Stimulated activated CD8-positive, alpha-beta memory T cell treated with anti-CD3 and anti-CD28 coated beads, Interleukin-7, amount 100 ng/mL, for 1 hour (primary cell): ENCODE results near the gene ACTL7A.
"Not testable (repeated sequence)": the region's sequence is repeated elsewhere in the genome, so short reads cannot be mapped to it uniquely, and the experiment has no call there.

Experiments used
- DNase-seq, 2 donors: peaks; one replicate each; pipeline ENCODE4 v3.0.0-alpha.2; 2020; ENCODE audit warnings: low read depth in 2 of 2

ACTL7A gene

GRCh38 chr9:108880738-108881316, 18.8 kb downstream of the ACTL7A start:
- no peak for DNase-seq

- DNase-seq = no peak
Observed at GRCh38 chr9:108882052-108882888, 20.2 kb downstream of the ACTL7A start.

- DNase-seq = no peak
Observed at GRCh38 chr9:108883085-108883484, 21.0 kb downstream of the ACTL7A start.

DNA sequence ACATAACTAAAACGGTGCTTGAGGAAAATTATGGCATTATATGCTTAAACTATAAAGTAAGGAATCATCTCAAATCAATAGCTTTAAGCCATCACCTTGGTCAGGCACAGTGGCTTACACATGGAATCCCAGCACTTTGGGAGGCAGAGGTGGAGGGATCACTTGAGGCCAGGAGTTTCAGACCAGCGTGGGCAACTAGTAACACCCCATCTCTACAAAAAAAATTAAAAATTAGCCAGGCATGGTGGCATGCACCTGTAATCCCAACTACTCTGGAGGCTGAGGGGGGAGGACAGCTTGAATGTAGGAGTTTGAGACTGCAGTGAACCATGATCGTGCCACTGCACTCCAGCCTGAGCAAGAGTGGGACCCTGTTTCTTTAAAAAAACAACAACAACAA, 22.6 kb downstream of the ACTL7A start:
- no peak for DNase-seq

DNA sequence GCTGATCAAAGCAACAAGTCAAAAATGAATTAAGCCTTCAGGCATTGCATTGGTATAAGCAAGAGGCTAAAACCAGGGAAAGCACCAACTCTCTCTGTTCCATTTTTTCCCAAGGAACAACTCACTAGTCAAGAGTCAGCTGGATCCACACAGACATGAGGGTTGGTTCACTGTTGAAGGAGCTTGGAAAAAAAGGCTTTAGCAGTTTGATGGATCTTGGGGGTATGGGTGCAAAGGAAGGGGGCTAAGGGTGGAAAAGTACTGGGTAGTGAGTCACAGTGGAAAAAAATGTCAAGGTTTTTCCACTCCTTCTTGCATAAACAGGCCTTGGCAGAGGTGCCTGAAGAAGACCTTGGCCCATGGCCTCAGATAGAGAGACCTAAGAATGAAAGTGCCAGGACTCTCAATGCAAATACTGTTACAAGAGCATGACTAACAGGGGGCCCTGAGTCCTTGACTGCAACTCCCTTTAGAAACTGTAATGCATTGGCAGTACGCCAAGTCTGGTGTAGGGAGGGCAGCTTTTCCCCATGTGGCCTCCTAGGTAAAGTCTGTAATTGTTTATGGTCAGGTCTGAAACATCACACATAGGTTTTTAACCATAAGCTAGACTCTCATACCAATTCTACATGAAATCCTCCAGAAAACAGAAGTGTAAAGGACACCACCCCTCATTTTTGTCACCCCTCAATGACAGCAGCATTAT, 23.7 kb downstream of the ACTL7A start:
- no peak for DNase-seq

GRCh38 chr9:108886594-108887271, 24.7 kb downstream of the ACTL7A start:
- DNase-seq = not testable (repeated sequence)

DNA sequence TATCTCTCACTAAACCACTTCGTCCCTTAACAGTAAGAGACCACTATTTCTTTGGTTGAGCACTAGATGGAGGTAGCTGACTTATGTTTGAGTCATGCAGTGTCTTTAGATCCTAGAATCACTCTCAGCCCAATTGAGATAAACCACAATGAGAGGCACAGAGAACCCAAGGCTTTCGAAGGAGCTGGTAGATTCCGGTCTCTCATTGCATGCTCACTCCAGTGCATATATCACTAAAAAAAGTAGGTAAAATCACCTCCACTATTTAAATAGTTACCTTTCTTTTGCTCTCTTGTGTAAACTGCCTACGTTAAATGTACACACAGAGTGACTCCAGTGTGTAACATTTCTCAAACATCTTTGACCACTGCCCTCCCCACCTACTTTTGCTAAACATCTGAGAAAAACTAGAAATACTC, 27.6 kb downstream of the ACTL7A start:
- DNase-seq = no peak

- DNase-seq = no peak
Observed at GRCh38 chr9:108894225-108894997, 32.3 kb downstream of the ACTL7A start.

DNA sequence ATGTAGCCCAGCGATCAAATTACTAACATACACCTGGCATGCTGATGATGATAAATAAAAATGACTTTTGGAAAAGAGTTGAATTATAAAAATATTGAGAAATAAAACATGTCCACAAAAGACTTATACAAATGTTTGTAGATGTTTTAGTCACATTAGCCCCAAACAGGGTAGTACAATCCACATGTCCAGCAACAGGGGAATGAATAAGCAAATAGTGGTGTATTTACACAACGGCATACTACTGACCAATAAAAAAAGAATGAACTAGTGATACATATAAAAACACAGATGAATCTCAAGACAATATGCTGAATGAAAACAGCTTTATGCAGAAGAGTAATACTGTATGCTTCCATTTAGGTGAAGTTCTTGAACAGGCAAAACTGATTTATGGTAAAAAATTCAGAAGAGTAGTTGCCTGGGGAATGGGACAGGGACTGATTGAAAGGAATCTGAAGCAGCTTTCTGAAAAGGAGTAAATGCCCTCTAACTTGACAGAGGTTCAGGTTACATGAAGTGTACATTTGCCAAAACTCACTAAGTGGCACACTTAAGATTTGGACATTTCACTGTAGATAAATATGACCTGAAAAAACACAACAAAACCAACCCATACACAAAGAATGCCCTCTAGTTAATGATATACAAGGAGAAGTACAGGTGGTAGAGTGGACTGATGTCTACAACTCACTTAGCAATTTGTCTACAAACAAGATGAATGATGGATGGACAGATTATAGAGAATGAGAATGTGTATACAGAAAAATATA, 35.4 kb downstream of the ACTL7A start:
- DNase-seq = no peak

DNA sequence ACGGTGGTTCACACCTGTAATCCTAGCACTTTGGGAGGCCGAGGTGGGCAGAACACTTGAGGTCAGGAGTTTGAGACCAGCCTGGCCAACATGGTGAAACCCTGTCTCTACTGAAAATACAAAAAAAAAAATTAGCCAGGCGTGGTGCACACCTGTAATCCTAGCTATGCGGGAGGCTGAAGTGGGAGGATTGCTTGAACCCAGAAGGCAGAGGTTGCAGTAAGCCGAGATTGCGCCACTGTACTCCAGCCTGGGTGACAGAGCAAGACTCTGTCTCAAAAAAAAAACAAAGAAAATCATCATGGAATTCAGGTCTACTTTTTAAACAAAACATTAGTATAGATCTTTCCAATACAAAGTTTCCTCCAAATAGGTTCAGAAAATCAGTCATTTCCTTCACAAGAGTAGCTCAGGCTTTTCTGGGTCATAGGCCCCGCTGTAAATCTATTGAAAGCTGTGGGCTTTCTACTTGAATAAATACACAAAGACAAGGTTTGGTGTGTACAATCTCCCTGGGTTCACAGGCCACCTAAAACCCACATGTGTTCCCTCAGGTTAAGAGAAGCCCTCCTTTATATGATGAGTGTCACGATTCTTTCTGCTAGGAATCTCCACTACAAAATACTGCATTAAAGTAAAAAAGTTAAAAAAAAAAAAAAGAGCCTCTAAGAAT, 37.1 kb downstream of the ACTL7A start:
- not testable (repeated sequence) for DNase-seq

DNA sequence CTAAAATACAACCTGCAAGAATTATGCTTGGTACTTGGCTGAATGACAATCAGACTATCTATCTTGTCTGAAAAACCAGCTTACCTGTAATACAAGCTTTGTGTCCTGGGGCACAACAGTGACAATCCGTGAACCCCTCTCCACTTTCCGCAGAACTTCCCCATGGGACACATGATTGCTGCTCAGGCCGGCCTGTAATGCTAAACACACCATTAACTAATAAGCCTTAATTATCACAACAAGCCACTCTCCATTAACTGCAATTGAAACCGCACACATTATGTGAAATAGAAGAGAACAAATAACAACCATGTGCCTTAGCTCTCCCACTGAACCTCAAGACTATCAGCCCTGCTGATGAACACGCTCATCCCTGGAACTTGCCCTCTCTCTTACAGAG, 38.1 kb downstream of the ACTL7A start:
- DNase-seq = no peak

DNA sequence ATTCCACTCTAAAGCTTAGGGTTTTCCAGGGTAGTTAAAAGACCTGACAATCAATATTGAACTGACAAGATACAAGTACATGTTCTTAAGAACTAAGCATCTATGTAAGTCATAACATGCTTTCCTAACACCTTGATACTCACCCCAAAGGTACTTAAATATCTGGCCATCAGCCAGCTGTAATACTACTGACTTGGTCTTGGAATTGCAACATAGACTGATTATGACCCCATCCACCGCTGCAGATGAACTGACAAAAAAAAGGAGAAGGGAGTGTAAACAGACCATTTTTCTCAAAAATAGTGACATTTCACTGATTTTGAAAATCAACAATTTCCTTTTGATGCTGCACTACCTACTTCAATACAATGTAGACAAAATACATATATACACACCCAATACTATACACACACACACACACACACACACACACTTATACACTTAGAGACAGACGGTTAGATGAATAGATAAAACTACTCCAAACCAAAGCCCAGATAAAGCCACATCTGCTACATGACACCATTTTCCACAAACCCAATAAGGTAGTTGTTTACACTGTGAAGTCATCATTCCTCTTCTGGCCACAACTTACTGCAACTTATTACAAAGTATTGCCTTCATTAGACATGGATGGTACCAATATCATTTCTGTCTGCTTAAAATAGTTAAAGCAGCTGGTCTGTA, 41.5 kb downstream of the ACTL7A start:
- DNase-seq = no peak

DNA sequence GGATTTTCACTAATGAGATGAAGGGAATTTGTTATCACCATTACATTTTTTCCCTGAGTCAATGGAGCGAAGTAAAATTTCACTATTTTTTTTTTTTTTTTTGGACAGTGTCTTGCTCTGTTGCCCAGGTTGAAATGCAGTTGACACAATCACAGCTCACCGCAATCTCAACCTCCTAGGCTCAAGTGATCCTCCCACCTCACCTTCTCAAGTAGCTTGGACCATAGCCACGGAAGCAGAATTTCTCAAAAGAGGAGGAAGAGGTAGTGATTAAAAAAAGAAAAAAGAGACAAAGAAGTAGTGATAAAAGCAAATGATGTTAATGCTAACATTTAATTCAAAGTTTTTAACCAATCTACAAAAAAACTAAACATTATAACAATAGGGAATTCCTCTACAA, 42.1 kb downstream of the ACTL7A start:
- DNase-seq = no peak

- no peak for DNase-seq
Observed at GRCh38 chr9:108905494-108905893, 43.4 kb downstream of the ACTL7A start.

DNA sequence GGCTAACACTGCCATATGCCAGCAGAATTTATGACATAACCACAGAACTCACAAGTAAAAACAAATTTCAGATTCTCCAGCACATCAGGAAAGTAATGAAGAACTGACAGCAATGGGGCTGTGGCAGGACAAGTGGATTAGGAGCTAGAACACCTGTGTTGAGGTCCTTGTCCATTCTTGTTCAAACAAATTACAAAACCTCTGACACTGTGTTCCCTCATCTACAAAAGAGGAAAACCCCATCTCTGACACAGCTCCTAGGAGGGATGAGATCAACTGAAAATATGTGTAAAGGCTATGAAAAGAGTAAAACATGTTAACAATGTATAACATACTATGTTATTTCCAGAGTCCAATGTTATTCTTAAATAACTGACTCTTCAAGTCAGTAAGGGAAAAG, 48.3 kb downstream of the ACTL7A start:
- no peak for DNase-seq

DNA sequence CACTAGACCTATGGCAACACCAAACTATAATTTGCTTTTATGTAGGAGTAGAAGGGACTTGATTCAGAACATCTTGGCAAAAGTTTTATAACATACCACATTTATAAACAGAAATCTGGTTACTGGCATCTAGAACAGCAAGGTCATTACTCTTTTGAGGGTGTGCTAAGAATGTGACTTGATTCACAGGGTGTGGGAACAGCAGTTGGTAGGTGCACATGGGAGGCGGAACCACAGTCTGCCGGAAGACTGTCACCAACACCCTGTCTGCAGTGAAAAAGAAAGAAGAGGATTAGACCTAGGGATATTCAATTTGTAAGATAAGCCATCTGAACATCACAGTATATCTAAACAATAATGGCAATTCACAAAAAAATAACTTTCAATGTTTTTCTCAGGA, 48.8 kb downstream of the ACTL7A start:
- no peak for DNase-seq

GRCh38 chr9:108911820-108912219, 49.8 kb downstream of the ACTL7A start:
- no peak for DNase-seq
